Measurements from ENCODE around the gene FER. TPM values are rescaled to one million over a fixed set of nuclear protein-coding genes. Genes with fewer than 3 reads are reported as not detected.
A peak's percentile ranks its signal among the peaks of the same experiment; 100 is the strongest.

The FER gene
- total and polyA plus RNA-seq, 2 of the 13 experiments (the other 11 are each of a cell fraction or from before 2014, with no cell fraction given): 7.9 to 29.0 TPM

DNA sequence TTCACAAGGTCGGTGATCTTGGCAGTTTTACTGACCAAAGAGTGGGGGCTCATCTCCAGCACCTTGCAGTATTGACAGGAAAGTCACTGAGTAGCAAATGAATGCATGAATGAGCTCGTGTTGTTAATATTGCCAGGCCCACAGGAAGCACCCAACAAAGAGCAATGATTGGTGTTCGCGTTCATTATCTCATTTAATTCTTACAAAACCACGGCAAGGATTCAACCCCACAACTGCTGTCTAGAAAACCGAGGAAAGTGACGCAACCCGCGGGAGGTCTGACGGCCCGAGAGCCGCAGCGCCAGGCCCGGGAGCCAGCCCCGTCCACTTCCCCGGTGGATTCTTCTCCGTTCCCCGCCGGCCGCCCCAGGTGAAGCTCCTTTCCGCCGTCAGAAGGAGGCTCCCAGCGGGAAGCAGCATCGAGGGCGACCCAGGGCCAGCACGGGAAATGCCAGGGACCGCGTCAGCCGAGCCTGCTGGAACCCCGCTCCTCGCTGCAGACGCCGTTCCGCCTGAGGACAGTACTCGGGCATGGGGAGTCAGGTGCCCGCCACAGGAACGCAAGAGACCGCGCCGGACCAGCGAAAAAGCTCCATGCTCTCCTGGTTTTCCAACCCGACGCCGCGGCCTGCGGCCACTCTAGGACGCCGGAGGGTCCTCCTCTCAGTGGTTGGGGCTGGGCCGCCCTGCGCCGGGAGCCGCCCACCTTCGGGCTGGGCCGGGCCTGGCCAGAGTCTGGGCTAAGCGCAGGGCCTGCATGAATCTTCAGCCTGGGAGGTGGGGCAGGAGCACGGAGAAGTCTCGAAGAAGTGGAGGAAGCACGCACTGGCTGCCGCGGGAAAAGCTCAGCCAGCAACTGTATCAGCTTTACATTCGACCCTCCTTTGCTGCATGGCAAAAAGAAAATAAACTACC, 19.8 kb upstream of the FER start (continued):
- TF ChIP-seq RORA (CRISPR knock-in tag; IDR thresholded peaks at IDR 0.05) (no peak), AHR (CRISPR knock-in tag; IDR thresholded peaks at IDR 0.05) (peak; percentile 75; the same call in 1 of the 2 replicates), MXI1 (IDR thresholded peaks at IDR 0.05; ENCODE audit: borderline replicate concordance, low read depth, low read length) (peak; percentile 34; the same call in 1 of the 3 replicates), CC2D1A (CRISPR knock-in tag; IDR thresholded peaks at IDR 0.05) (0 out of 2 replicates have a peak, but pooled peaks have one; percentile 68), AGO1 (IDR thresholded peaks at IDR 0.05; ENCODE audit: low read depth, low read length, poor library complexity, severe bottlenecking) (peak; percentile 68), NPAS2 (CRISPR knock-in tag; IDR thresholded peaks at IDR 0.05; ENCODE audit: borderline replicate concordance) (no peak), PRDM15 (CRISPR knock-in tag; IDR thresholded peaks at IDR 0.05) (peak; percentile 93), REL (CRISPR knock-in tag; conservative IDR thresholded peaks at IDR 0.05) (peak; percentile 77; the same call in 1 of the 2 replicates), CREB1 (IDR thresholded peaks at IDR 0.05) (no peak), CREB1 (CRISPR knock-in tag; IDR thresholded peaks at IDR 0.05) (no peak), SRSF9 (IDR thresholded peaks at IDR 0.05; ENCODE audit: borderline replicate concordance, insufficient read depth, low read depth, low read length, poor library complexity, severe bottlenecking) (no peak), HMGA1 (CRISPR knock-in tag; conservative IDR thresholded peaks at IDR 0.05) (no peak), ZZZ3 (CRISPR knock-in tag; IDR thresholded peaks at IDR 0.05; ENCODE audit: borderline replicate concordance) (peak; percentile 88; the same call in 1 of the 2 replicates), ZFP62 (CRISPR knock-in tag; IDR thresholded peaks at IDR 0.05) (no peak), ZNF251 (CRISPR knock-in tag; IDR thresholded peaks at IDR 0.05) (no peak), CBX2 (IDR thresholded peaks at IDR 0.05; ENCODE audit: low read depth, low read length) (no peak), CBX2 (CRISPR knock-in tag; IDR thresholded peaks at IDR 0.05; ENCODE audit: low read depth) (peak; percentile 97)
- TF ChIP-seq, protein P1, sequence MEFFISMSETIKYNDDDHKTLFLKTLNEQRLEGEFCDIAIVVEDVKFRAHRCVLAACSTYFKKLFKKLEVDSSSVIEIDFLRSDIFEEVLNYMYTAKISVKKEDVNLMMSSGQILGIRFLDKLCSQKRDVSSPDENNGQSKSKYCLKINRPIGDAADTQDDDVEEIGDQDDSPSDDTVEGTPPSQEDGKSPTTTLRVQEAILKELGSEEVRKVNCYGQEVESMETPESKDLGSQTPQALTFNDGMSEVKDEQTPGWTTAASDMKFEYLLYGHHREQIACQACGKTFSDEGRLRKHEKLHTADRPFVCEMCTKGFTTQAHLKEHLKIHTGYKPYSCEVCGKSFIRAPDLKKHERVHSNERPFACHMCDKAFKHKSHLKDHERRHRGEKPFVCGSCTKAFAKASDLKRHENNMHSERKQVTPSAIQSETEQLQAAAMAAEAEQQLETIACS (CRISPR knock-in tag; IDR thresholded peaks at IDR 0.05): no peak
- TF ChIP-seq, protein P2, sequence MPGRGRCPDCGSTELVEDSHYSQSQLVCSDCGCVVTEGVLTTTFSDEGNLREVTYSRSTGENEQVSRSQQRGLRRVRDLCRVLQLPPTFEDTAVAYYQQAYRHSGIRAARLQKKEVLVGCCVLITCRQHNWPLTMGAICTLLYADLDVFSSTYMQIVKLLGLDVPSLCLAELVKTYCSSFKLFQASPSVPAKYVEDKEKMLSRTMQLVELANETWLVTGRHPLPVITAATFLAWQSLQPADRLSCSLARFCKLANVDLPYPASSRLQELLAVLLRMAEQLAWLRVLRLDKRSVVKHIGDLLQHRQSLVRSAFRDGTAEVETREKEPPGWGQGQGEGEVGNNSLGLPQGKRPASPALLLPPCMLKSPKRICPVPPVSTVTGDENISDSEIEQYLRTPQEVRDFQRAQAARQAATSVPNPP (CRISPR knock-in tag; IDR thresholded peaks at IDR 0.05): peak; percentile 88
- TF ChIP-seq, protein P3, sequence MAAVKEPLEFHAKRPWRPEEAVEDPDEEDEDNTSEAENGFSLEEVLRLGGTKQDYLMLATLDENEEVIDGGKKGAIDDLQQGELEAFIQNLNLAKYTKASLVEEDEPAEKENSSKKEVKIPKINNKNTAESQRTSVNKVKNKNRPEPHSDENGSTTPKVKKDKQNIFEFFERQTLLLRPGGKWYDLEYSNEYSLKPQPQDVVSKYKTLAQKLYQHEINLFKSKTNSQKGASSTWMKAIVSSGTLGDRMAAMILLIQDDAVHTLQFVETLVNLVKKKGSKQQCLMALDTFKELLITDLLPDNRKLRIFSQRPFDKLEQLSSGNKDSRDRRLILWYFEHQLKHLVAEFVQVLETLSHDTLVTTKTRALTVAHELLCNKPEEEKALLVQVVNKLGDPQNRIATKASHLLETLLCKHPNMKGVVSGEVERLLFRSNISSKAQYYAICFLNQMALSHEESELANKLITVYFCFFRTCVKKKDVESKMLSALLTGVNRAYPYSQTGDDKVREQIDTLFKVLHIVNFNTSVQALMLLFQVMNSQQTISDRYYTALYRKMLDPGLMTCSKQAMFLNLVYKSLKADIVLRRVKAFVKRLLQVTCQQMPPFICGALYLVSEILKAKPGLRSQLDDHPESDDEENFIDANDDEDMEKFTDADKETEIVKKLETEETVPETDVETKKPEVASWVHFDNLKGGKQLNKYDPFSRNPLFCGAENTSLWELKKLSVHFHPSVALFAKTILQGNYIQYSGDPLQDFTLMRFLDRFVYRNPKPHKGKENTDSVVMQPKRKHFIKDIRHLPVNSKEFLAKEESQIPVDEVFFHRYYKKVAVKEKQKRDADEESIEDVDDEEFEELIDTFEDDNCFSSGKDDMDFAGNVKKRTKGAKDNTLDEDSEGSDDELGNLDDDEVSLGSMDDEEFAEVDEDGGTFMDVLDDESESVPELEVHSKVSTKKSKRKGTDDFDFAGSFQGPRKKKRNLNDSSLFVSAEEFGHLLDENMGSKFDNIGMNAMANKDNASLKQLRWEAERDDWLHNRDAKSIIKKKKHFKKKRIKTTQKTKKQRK (IDR thresholded peaks at IDR 0.05; ENCODE audit: low read length): no peak

Data from HepG2 (cell line).